H9 (cell line): ENCODE results near the gene KRTAP5-1. TPM values are rescaled to one million over a fixed set of nuclear protein-coding genes. Genes with fewer than 3 reads are reported as not detected.
A peak's percentile ranks its signal among the peaks of the same experiment; 100 is the strongest.

ENCODE experiments used
- DNase-seq: peaks from one replicate; pipeline ENCODE4 v3.0.0-alpha.2; 2017
- H2AFZ ChIP-seq: one replicate; pipeline ENCODE4 v1.6.1; 2013; ENCODE audit warnings: mild to moderate bottlenecking, low read length, control low read depth, moderate library complexity
- H2AK5ac ChIP-seq: 2 replicates; pipeline ENCODE4 v1.6.1; 2013; ENCODE audit warnings: low read length, control low read depth, mixed read lengths; ENCODE audit not compliant: insufficient read length
- H2BK120ac ChIP-seq: one replicate; pipeline ENCODE4 v1.6.1; 2013; ENCODE audit warnings: low read depth, mild to moderate bottlenecking, low read length, control low read depth, inconsistent platforms; ENCODE audit not compliant: poor library complexity, severe bottlenecking
- H2BK12ac ChIP-seq: 2 replicates; pipeline ENCODE4 v1.6.1; 2013; ENCODE audit warnings: low read length, control low read depth, mixed read lengths, low read depth; ENCODE audit not compliant: insufficient read length
- H2BK15ac ChIP-seq: 2 replicates; pipeline ENCODE4 v1.6.1; 2013; ENCODE audit warnings: low read depth, low read length, control low read depth
- H2BK20ac ChIP-seq: one replicate; pipeline ENCODE4 v1.6.1; 2013; ENCODE audit warnings: low read depth, mild to moderate bottlenecking, low read length, control low read depth, inconsistent platforms; ENCODE audit not compliant: poor library complexity, severe bottlenecking
- H2BK5ac ChIP-seq: 2 replicates; pipeline ENCODE4 v1.6.1; 2013; ENCODE audit warnings: low read length, control low read depth, mixed read lengths; ENCODE audit not compliant: insufficient read length
- H3K14ac ChIP-seq: 2 replicates; pipeline ENCODE4 v1.6.1; 2013; ENCODE audit warnings: low read length, control low read depth; ENCODE audit not compliant: insufficient read depth
- H3K18ac ChIP-seq: 2 replicates; pipeline ENCODE4 v1.6.1; 2013; ENCODE audit warnings: low read depth, mild to moderate bottlenecking, mixed read lengths, low read length, control low read depth; ENCODE audit not compliant: insufficient read length
- H3K23ac ChIP-seq: 2 replicates; pipeline ENCODE4 v1.6.1; 2013; ENCODE audit warnings: low read length, control low read depth, mixed read lengths, low read depth; ENCODE audit not compliant: insufficient read length
- H3K23me2 ChIP-seq: 2 replicates; pipeline ENCODE4 v1.6.1; 2013; ENCODE audit warnings: low read depth, mild to moderate bottlenecking, mixed read lengths, low read length, control low read depth; ENCODE audit not compliant: insufficient read length, poor library complexity, severe bottlenecking
- H3K27ac ChIP-seq: 2 replicates; pipeline ENCODE4 v1.5.1; 2013; ENCODE audit warnings: low read length, control low read depth, mixed read lengths, low read depth; ENCODE audit not compliant: insufficient read length
- H3K27me3 ChIP-seq: 2 replicates; pipeline ENCODE4 v1.6.1; 2013; ENCODE audit warnings: low read length, control low read depth, inconsistent platforms; ENCODE audit not compliant: insufficient read depth
- H3K4ac ChIP-seq: 2 replicates; pipeline ENCODE4 v1.6.1; 2013; ENCODE audit warnings: low read depth, mild to moderate bottlenecking, control low read depth, inconsistent platforms, low read length, moderate library complexity
- H3K4me1 ChIP-seq: 2 replicates; pipeline ENCODE4 v1.6.1; 2013; ENCODE audit warnings: low read length, control low read depth, inconsistent platforms; ENCODE audit not compliant: insufficient read depth
- H3K4me2 ChIP-seq: 2 replicates; pipeline ENCODE4 v1.6.1; 2013; ENCODE audit warnings: low read length, control low read depth, mixed read lengths; ENCODE audit not compliant: insufficient read length, insufficient read depth
- H3K56ac ChIP-seq: 2 replicates; pipeline ENCODE4 v1.6.1; 2013; ENCODE audit warnings: low read depth, mild to moderate bottlenecking, mixed read lengths, low read length, control low read depth; ENCODE audit not compliant: insufficient read length
- H3K79me1 ChIP-seq: 2 replicates; pipeline ENCODE4 v1.6.1; 2013; ENCODE audit warnings: low read depth, mild to moderate bottlenecking, moderate library complexity, low read length, control low read depth, inconsistent platforms; ENCODE audit not compliant: insufficient read depth, poor library complexity, severe bottlenecking
- H3K79me2 ChIP-seq: 2 replicates; pipeline ENCODE4 v1.6.1; 2013; ENCODE audit warnings: low read length, control low read depth, inconsistent platforms; ENCODE audit not compliant: insufficient read depth
- H3K9ac ChIP-seq: 2 replicates; pipeline ENCODE4 v1.6.1; 2013; ENCODE audit warnings: low read length, control low read depth, mixed read lengths; ENCODE audit not compliant: insufficient read length; ENCODE audit errors: extremely low read depth
- H3K9me3 ChIP-seq: one replicate; pipeline ENCODE4 v1.6.1; 2013; ENCODE audit warnings: low read depth, low read length, inconsistent platforms; ENCODE audit not compliant: control insufficient read depth
- H3T11ph ChIP-seq: one replicate; pipeline ENCODE4 v1.6.1; 2013; ENCODE audit warnings: mild to moderate bottlenecking, low read length, control low read depth, inconsistent platforms
- H4K20me1 ChIP-seq: one replicate; pipeline ENCODE4 v1.6.1; 2013; ENCODE audit not compliant: control insufficient read depth, insufficient read length, insufficient read depth
- H4K5ac ChIP-seq: 2 replicates; pipeline ENCODE4 v1.6.1; 2013; ENCODE audit warnings: low read depth, mild to moderate bottlenecking, mixed read lengths, low read length, control low read depth; ENCODE audit not compliant: insufficient read length
- H4K8ac ChIP-seq: replicated peaks from 2 replicates; pipeline ENCODE4 v1.6.1; 2013; ENCODE audit warnings: low read length, control low read depth, mixed read lengths, low read depth; ENCODE audit not compliant: insufficient read length
- H4K91ac ChIP-seq: 2 replicates; pipeline ENCODE4 v1.6.1; 2013; ENCODE audit warnings: low read depth, mild to moderate bottlenecking, moderate library complexity, mixed read lengths, low read length, control low read depth; ENCODE audit not compliant: insufficient read length
- H3K27ac Mint-ChIP-seq, 3 experiments: 2 replicates in 2 of 3; 3 replicates in 1 of 3; pipeline ENCODE4 v1.8.0; 2020 to 2021; ENCODE audit warnings: mixed read lengths in 3 of 3, mild to moderate bottlenecking in 1 of 3, moderate library complexity in 1 of 3
- H3K27me3 Mint-ChIP-seq: 2 replicates; pipeline ENCODE4 v1.8.0; 2021; ENCODE audit warnings: low read depth, mild to moderate bottlenecking, moderate library complexity, mixed read lengths
- H3K36me3 Mint-ChIP-seq, 3 experiments: 2 replicates in 2 of 3; 3 replicates in 1 of 3; pipeline ENCODE4 v1.8.0; 2020 to 2021; ENCODE audit warnings: low read depth in 3 of 3, mixed read lengths in 3 of 3; ENCODE audit not compliant: insufficient read depth in 1 of 3
- H3K4me1 Mint-ChIP-seq, 2 experiments: 2 replicates each; pipeline ENCODE4 v1.8.0; 2020; ENCODE audit warnings: mixed read lengths in 2 of 2
- H3K4me3 Mint-ChIP-seq, 2 experiments: 2 replicates in 1 of 2; 3 replicates in 1 of 2; pipeline ENCODE4 v1.8.0; 2020 to 2021; ENCODE audit warnings: mild to moderate bottlenecking in 2 of 2, mixed read lengths in 2 of 2, moderate library complexity in 1 of 2
- H3K9me3 Mint-ChIP-seq, 2 experiments: 2 replicates in 1 of 2; 3 replicates in 1 of 2; pipeline ENCODE4 v1.8.0; 2020; ENCODE audit warnings: mild to moderate bottlenecking in 2 of 2, mixed read lengths in 2 of 2, moderate library complexity in 1 of 2
- CTCF ChIP-seq: fragments of 200-600 bp; sonication (generic); conservative IDR thresholded peaks from 3 replicates; pipeline ENCODE4 v1.8.0; 2021; ENCODE audit warnings: antibody characterized with exemption, mild to moderate bottlenecking
- WGBS: extraction: QIAGEN DNeasy Blood & Tissue Kit; methylation state at CpG from one replicate; pipeline ENCODE4 v1.1.7; 2013; ENCODE audit warnings: missing lambda C conversion rate, low lambda C conversion rate, mixed read lengths; ENCODE audit not compliant: insufficient read length; ENCODE audit errors: extremely low coverage; 5-methylcytosine and 5-hydroxymethylcytosine counted together
- total RNA-seq: library from RNA; stranded (reverse); gene quantifications from 2 replicates; pipeline ENCODE4 v1.2.1, GENCODE V29; 2021

KRTAP5-1 gene
- total RNA-seq, 1 experiment from 2014 or later = not detected

- no peak overlapping the region for H2AK5ac ChIP-seq
- H3K4me1 ChIP-seq = no peaks in the 10 kb centered on the region; the same call in 1 of the 2 replicates
- Mint-ChIP-seq H3K27me3 (peaks cover 48% of the 10 kb centered on the region), H3K36me3 (no peaks in the 10 kb centered on the region), H3K4me3 (no peak overlapping the region), H3K4me1 (peaks cover 21 to 50% of the 10 kb centered on the region in 2 experiments), H3K9me3 (no peaks in the 10 kb centered on the region), H3K27ac (no peak overlapping the region; a peak in 1 of 7 replicates)
- peaks cover 5% of the 10 kb centered on the region for H3K27me3 ChIP-seq
- no peak overlapping the region for H2BK5ac ChIP-seq
- H3K23ac ChIP-seq = no peak overlapping the region
- no peak overlapping the region for H2AFZ ChIP-seq
- H3T11ph ChIP-seq = no peak overlapping the region
- no peak for TF ChIP-seq CTCF
- H3K9me3 ChIP-seq = no peaks in the 10 kb centered on the region
- H2BK15ac ChIP-seq = no peak overlapping the region
- no peaks in the 10 kb centered on the region for H3K79me2 ChIP-seq
- H2BK120ac ChIP-seq = no peak overlapping the region
- WGBS = no CpG with 5 or more reads among the region's 13 CpGs
- H3K18ac ChIP-seq = no peak overlapping the region
- H3K9ac ChIP-seq = no peak overlapping the region
- no peaks in the 10 kb centered on the region for H4K20me1 ChIP-seq
- no peak overlapping the region for H2BK20ac ChIP-seq
- H3K4ac ChIP-seq = no peak overlapping the region
- no peak overlapping the region for H4K8ac ChIP-seq
- peaks cover 12% of the 10 kb centered on the region for H3K23me2 ChIP-seq
- H3K79me1 ChIP-seq = no peaks in the 10 kb centered on the region
- DNase-seq = peak; percentile 84
- no peak overlapping the region for H4K5ac ChIP-seq
- no peak overlapping the region for H2BK12ac ChIP-seq
- H3K14ac ChIP-seq = no peak overlapping the region
- H3K56ac ChIP-seq = no peak overlapping the region
- no peak overlapping the region for H4K91ac ChIP-seq
- H3K4me2 ChIP-seq = no peak overlapping the region
- no peak overlapping the region for H3K27ac ChIP-seq
Measured at GRCh38 chr11:1568441-1568911, 16.6 kb downstream of the KRTAP5-1 start.
